Stimulated activated CD8-positive, alpha-beta memory T cell treated with anti-CD3 and anti-CD28 coated beads, Interleukin-4, amount 100 ng/mL, for 1 hour (primary cell): ENCODE measurements around the gene GSTA4.
A peak's percentile ranks its signal among the peaks of the same experiment; 100 is the strongest.
"Not testable (repeated sequence)": the region's sequence is repeated elsewhere in the genome, so short reads cannot be mapped to it uniquely, and the experiment has no call there.

Source experiments
- DNase-seq, 2 donors: peaks; one replicate each; pipeline ENCODE4 v3.0.0-alpha.2; 2020; ENCODE audit warnings: low read depth in 2 of 2, low spot score in 1 of 2

Gene GSTA4

DNA sequence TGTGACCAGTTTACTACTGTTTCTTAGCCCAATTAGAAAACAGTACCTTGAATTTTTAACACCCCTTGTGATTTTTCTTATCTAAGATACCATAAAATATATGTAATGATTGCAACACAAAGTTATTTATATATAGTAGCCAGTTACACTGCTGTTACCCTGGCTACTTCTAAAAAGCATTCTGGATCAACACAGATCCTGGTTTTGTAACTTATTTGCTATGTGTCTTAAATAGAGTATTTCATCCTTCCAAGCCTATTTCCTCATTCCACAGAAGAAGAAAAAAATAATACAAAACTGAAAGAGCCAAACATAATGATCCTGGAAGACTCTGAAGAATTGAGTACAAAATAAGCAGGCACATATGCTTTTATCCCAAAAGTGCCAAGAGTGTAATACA is 19.0 kb upstream of the GSTA4 start:
- no peak for DNase-seq

DNA sequence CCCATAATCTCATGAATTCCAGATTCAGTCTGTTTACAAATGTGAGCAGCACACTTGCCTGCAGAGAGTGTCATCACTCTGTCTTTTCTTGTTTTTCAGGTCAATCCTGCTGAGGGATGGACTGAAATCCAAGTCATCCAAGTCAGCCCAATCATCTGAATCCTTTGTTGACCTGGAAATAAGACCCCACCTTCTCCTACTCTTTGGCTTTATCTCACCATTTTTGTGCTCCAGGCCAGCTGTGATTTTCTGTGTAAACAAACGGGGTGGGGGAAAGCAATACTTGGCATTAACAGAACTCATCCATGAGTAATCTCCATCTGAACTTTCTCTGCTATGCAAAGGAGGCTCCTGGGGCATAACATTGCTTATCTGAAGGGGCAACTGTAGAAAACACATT is 16.9 kb upstream of the GSTA4 start:
- no peak for DNase-seq

DNA sequence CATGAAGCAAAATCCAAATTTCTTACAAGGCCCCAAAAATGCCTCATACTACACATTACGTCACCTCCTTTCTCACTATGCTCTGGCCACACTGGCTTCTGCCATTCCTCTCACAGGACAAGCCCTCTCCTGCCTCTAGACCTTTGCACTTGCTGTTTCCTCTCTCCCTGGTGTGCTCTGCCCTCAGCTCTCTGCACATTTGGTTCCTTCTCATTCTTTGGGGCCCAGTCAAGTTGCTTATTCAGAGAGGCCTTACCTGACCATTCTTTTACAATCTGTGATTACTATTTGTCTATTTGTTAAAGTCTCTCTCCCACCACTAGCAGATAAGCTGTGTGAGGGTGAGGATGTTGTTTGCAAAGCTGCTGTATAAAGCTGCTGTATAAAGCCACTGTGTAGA is 15.4 kb upstream of the GSTA4 start:
- DNase-seq, result no peak

DNA sequence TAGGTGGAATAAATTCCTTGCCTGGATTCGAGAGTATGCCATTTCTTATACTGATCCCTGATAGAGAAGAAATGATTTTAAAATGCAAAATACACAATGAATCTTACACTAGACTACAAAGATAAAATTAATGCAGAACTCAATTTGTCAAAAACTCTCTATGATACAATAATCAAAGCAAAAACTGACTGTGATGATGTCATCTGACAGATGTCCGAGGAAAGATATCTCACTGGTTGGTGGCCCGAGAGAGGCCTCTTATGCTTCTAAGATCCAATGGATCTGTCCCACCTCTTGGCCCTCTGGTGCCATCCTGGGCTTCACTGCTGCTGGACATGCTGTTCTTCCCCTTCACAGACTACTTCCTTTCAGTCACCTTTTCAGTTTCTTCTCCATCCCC is 14.4 kb upstream of the GSTA4 start:
- no peak for DNase-seq

DNA sequence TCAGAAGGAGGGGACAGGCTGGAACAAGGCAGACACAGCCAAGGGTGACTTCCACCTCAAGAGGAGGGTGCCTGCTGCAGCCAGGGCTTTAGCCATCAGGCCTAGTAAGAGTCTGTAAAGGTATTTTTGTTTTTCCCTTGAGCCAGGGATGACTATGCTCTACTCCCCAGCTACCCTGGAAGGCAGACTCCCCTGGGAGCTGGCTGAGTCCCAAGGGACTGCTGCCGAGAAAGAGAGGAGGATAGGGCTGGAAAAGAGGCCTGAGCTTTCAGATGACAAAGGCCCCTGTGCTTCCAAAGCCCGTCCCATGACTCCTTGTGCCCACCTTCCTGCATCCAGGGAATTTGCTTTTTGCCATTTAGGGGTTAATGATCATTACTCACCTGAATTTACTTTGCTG is 14.0 kb upstream of the GSTA4 start:
- DNase-seq, result no peak

DNA sequence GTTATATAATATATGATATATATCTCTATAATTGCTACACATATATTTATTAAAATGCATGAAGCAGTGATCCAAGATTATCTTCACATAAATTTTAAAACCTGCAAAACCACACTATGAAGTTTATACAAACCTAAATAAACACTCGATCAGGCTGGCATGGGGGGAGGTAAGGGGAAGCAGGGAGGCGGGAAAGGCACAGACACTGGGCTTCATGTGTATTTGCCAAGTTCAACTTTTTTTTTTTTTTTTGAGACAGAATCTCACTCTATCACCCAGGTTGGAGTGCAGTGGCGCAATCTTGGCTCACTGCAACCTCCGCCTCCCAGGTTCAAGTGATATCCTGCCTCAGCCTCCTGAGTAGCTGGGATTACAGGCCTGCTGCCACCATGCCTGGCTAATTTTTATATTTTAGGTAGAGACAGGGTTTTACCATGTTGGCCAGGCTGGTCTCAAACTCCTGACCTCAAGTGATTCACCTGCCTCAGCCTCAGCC is 13.2 kb upstream of the GSTA4 start:
- not testable (repeated sequence) for DNase-seq

DNA sequence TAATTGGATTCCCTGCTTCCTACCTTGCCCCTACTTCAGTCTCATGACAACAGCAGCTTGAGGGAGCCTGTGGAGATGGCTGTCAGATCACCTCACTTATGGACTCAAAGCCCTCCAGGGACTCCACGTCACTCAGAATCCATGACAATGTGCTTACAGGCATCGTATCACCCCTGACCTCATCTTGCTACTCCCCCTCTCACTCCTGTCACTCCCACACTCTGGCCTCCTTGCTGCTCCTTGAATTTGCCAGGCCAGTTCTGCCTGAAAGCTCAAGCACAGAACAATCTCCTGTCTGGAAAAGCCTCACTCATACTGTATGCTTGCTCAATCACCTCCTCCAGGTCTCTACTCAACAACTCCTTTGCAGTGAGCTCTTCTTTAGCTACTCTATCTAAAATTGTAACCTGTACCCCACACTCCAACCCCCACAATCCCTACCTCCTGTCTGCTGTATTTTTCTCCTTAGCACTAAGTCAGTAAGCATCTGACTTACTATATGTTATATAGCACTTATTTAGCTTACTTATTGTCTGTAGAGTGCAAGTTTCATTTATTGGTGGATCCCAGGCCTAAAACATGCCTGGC is 10.7 kb upstream of the GSTA4 start:
- no peak for DNase-seq

DNA sequence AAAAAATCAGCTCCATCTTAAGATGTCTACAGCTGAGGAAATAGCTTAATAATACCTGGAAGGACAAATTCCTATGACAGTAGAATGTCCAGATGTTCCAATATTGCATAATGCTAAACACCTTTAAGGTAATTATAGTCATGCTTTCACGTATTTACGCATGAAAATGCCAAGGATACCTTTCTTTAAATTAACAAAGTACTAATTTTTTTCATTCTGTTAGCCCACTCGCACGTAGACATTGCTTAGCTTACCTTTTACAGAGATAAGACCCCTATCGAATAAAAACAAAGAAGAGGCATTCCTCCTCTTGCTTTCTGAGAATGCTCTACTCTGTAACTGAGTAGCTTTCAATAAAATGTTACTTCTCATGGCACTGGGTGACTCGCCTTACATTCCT is 4.4 kb upstream of the GSTA4 start:
- DNase-seq, result no peak

DNA sequence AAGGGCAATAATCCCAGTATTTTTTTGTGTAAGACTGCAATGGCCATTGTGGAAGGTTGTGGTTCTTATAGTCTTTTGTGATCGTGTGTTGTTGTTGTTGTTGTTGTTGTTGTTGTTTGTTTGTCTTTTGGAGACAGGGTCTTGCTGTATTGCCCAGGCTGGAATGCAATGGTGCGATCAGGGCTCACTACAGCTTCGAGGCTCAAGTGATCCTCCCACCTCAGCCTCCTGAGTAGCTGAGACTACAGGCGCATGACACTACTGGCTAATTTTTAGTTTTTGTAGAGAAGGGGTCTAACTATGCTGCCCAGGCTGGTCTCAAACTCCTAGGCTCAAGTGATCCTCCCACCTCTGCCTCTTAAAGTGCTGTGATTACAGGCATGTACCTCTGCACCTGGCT is 3.5 kb upstream of the GSTA4 start:
- no peak for DNase-seq

DNA sequence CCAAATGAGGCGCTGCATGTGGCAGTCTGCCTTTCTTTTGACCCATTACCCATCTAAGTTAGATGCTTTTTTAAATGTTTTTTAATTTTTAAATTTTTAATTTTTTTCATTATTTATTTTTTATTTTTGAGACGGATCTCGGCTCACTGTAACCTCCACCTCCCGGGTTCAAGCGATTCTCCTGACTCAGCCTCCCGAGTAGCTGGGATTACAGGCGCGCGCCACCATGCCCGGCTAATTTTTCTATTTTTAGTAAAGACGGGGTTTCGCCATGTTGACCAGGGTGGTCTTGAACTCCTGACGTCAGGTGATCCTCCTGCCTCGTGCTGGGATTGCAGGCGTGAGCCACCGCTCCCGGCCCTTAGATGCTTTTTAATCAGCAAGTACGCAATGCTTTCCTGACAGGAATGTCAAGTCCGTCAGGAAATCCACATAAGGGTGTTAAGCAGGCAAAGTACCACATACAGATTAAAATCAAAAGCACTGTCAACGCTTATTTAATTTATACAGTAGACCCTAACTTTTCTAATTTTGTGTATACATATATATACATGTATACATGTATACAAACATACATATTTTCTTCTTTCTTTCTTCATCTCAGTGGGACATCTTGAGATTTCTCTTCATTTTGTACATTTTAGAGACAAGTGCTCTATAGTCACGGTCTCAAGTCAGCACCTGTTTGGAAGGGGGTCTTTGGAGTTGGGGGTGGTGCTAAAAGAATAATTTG is 995 bp upstream of the GSTA4 start:
- DNase-seq, result no peak

DNA sequence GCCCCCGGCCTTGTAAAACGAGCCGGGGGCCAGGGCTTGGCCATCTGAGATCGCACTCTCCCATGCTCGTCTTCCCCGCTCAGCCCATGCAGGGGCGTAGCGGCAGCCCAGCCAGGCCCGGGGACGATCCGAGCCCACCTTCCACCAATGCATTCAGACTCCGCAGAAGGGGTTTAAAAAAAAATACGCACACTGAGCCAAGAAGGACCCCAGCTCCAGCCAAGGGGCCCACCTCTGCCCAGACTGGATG is 320 bp downstream of the GSTA4 start:
- peak in 1 of 2 donors; percentile 11 for DNase-seq

DNA sequence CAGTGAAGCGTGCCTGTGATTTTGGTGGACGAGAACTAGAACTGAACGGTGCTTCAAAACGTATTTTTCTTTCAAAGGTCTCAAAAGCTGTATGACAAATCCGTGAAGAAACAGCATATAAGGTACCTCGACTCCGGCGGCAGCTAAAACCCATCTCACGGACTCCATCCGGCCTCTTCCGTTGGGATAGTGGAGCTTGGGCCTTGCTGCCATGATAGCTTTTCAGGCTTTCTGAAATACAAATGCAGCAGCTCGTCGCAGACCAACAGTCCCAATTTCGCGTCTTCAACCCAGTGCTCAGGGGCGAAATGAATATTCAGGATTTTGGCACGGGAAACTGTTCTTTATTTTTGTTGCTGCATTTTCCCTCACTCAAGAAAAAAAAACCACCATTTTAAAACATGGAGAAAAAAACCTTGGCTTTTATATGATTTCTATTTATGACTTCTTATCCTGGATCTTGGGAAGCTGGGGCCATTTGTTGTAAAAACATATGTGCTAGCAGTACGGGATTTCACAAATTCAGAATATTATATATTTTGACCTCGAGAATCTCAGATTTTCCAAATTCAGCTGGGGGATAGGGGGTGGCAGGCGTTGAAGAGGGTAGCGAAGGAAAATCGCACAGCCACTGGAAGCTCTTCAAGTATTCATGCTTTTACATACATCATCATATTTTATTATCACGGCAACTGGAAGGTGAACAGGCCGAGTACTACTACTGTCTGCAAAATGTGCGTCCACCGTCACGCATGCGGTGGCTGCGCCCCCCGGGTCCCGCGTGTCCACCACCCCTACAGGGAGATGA is 849 bp downstream of the GSTA4 start:
- no peak for DNase-seq

DNA sequence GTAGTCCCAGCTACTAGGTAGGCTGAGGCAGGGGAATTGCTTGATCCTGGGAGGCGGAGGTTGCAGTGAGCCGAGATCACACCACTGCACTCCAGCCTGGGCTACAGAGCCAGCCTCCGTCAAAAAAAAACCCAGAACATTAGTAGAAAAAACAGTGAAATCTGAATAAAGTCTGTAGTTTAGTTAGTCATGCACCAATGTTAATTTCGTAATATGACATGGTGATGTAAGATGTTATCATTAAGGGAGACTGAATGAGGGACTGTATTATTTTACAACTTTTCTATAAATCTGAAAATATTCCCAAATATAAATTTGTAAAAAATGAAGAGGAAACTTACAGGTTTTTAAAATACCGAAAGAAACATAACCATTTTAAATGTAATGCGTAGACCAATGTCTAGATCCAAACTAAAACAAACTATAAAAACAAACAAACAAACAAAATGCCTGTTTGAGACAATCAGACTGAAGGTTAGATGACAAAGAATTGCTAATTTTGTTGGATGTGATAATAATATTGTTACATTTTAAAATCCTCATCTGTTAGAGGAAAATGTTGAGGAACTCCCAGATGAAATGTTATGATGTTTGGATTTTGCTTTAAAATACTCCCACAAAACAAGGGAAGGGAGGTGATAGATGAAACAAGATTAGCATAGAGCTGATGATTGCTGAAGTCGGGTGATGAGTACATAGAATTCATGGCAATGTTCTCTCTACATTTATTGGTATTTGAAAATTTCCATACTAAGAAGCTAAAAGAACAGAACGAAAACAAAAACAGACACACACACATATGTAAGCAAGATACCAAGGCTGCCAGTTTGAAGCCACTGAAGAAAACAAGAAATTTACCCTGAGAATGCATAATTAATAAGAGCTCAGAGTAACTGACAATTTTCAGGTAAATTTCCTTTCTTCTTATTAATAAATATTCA is 1.8 kb downstream of the GSTA4 start:
- DNase-seq, result no peak

DNA sequence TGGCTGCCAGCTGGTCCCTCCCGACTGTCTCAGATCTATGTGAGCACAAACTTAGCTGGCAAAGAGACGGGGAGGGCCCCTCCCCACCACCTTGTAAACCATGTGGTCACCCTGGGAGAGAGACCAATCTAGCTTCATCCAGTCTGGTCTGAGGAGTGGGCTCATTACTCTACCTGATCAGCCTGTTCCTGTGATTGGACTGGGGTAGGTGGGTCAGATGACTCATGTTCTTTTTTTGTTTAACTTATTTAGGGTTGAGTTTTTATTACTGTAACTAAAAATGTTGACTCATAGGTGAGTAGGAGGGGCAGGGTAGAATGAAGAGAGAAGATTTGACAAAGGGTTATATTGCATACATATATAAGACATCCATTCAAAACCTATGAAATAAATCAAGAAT is 4.7 kb downstream of the GSTA4 start:
- DNase-seq, result no peak

DNA sequence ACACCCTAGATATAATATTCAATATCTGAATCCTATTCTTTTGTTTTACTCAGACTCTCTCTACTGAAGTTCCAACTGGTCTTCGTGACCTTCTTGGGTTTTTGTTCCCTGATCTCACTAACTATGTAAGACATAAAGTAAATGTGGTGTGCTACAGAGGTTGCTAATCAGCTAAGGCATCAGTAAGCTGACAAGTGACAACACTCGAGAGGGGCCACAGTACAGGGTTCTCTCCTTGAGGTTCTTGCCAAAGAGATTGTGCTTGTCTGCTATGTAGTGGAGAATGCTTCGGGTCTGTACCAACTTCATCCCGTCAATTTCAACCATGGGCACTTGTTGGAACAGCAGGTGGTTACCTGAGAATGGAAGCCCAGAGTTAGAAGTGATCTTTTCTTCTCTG is 9.9 kb downstream of the GSTA4 start:
- DNase-seq, result no peak

DNA sequence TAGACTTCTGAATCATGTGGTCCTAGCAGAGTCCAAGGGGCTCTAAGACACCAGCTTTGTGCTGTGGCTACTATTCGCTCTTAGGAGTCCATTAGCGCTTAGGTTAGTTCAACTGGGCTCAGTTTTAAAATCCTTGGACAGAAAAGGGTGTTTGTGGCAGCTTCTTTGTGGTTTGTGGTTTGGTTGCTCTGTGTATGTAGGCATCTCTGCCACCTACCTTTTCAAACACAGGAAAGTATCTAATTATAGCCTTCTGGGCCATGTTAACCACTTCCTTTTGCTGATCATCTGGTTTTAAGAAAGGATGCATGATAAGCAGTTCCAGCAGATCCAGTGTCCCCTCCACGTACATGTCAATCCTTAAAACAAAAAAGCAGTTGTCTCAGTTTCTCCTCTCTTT is 10.8 kb downstream of the GSTA4 start:
- DNase-seq, result no peak

DNA sequence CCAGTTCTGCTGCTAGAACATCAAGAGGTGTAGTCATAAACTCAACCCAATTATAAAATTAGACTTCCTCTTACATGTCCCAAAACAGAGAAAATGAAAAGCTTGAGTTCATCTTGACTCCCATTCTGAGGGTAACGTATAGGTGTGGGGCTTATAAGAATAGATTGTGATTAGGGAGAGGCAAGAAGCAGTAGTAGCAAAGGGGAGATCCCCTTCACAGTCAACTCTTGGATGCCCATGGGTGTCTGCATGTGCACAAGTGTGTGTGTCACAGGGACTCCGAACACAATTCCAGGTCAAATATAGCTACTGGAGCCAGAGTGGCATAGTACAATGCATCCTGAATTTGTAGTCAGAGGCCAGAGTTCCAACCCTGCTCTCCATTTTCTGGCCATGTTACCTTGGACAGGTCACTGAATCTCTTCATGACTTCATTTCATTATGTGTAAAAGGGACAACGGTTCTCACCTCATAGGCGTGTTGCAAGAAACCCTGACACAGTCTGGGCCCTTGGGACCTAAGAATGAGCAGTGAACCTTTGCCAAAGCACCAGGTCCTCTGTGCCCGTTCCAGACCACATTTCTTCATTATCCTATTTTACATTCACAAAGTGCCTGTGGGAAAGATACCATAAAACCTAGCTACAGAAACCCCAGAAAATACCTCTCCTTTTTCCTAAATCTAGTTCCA is 11.8 kb downstream of the GSTA4 start:
- no peak for DNase-seq

DNA sequence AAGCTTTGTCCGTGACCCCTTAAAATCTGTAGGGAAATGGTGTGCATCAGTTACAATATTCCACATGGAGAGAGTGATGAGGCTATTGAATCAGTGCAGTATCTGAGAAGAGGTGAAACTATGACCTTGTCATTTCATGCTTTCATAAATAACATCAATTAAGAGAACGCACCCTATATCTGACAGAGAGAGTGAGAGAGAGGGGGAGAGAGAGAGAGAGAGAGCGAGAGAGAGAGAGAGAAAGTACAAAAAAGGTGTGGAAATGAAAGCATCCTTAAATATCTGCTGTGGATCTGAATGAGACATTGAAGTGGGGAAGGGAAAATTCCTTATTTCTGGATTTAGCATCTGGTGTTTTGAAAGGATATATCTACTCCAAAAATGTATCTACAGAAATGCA is 12.4 kb downstream of the GSTA4 start:
- no peak for DNase-seq

DNA sequence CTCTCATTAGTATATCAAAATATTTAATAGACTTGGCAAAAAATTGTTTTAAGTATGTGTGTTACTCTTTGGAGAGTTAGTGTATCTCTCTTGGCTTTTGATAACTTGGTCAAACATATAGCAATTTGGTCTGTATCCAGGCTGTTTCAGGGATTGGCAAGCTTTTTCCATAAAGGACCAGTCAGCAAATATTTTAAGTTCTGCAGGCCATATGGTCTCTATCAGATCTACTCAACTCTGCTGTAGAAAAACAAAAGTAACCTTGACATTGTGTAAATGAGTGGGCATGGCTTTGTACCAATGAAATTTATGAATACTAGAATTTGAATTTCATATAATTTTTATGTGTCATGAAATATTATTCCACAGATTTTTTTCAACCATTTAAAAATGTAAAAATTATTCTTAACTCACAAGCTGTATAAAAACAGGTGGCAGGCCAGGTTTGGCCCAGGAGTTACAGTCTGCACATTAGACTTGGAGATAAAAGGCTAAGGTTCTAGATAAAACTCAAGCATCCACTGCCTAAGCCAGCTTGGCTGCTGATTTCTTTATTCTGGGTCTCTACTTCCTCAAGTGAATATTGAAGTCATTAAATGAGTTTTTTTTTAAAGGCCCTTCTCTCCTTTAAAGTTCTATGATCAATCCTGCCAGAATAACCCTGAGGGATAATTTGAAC is 13.7 kb downstream of the GSTA4 start:
- DNase-seq, result no peak

DNA sequence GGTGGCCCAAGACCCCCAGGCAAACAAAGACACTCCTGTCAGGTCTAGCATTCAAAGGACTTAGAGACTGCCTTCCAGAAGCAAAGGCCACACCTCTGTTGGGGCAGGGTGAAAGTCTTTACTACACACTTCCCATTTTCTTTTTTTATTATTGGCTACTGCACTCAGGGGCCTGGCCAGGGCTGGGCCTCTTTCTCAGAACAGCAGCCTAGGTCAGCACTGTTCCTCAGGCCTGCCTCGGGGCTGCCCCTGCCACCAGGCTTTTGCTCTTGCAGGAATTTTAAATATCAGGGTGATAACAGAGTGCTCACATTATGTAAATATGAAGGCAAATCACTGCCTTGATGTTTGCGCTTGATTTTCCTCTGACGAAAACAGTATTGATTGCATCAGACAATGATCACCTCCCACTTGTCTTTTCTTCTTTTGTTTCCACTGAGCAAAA is 18.5 kb downstream of the GSTA4 start:
- no peak for DNase-seq
